ENCODE measurements around the gene HNRNPH1. TPM values are rescaled to one million over a fixed set of nuclear protein-coding genes. Genes with fewer than 3 reads are reported as not detected.

Gene HNRNPH1
- total and polyA plus RNA-seq, 2 of the 8 experiments (the other 6 are each of a cell fraction or from before 2014, with no cell fraction given): 170 to 735 TPM

DNA sequence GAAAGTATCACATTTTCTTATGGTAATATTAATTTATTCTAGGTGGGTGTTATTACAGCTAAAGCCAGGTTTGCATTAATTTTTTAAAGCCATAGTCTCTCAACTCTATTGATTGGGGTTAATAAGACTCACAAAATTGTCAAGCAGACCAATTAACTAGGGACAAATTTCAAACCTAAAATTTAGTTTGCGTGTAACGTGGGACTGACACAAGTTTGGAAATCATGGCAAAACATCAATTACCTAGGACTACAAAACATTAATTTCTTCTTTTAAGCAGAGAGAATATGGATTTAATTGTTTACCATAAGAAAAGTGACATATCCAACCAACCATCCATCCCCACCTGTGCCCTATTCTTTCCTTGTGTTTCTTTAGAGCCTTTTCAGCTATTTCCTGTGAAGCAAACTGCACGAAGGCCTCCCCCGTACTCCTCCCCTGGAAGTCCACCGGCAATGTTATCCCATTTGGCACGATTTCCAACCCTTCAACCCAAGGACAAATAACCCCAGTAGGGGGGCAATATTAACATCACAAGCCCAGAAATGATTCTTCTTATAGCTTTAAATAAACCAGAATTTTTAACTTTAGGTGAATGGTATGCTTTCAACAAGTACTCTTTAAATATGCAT, 4.4 kb downstream of the HNRNPH1 start:
- Histone ChIP-seq H3K4me2 (ENCODE audit: insufficient read depth in 1 of 2, low read depth in 2 of 2, low read length in 2 of 2) (peak overlapping the region; percentile 3 to 94; a peak in 2 of 4 replicates), H4K20me1 (replicated peaks in 1 of 2; ENCODE audit: control insufficient read depth in 1 of 2, insufficient read depth in 2 of 2, low read length in 2 of 2) (peaks cover 39 to 53% of the 10 kb centered on the region in 2 experiments), H3K9ac (replicated peaks in 1 of 4; ENCODE audit: extremely low read depth in 1 of 4, low read depth in 3 of 4, low read length in 3 of 4) (no peak overlapping the region), H3K36me3 (ENCODE audit: control insufficient read depth in 2 of 4, insufficient read depth in 4 of 4, low read length in 3 of 4) (peaks cover 38 to 86% (median 72%) of the 10 kb centered on the region in 4 experiments), H4K91ac (replicated peaks; ENCODE audit: insufficient read length, low read length) (no peak overlapping the region), H3K23me2 (ENCODE audit: low read depth, low read length) (peaks cover 7% of the 10 kb centered on the region), H2BK20ac (ENCODE audit: low read length) (no peak overlapping the region), H2BK5ac (ENCODE audit: low read depth, low read length) (no peak overlapping the region), H2BK120ac (replicated peaks; ENCODE audit: low read depth, low read length) (no peak overlapping the region), H3K9me3 (ENCODE audit: insufficient read depth in 2 of 2, low read depth in 1 of 2, low read length in 1 of 2) (no peaks in the 10 kb centered on the region), H4K8ac (ENCODE audit: extremely low read depth, insufficient read depth, low read length) (peak overlapping the region; percentile 71; the same call in 1 of the 2 replicates), H3K27me3 (replicated peaks in 1 of 4; ENCODE audit: control insufficient read depth in 3 of 4, extremely low read depth in 1 of 4, insufficient read depth in 3 of 4, low read length in 3 of 4) (no peaks in the 10 kb centered on the region), H3K79me1 (ENCODE audit: low read depth, low read length) (no peaks in the 10 kb centered on the region), H3K27ac (ENCODE audit: low read depth, low read length) (no peak overlapping the region), H2AK5ac (ENCODE audit: low read depth, low read length) (no peak overlapping the region), H3K14ac (ENCODE audit: insufficient read length) (no peak overlapping the region), H3K4me3 (ENCODE audit: extremely low read depth in 1 of 4, insufficient read depth in 2 of 4, low read depth in 3 of 4, low read length in 4 of 4) (peak overlapping the region in 1 of 4 experiments; percentile 99; a peak in 2 of 8 replicates), H3K79me2 (ENCODE audit: control insufficient read depth in 1 of 2, insufficient read depth in 2 of 2, low read length in 2 of 2) (peaks cover 13 to 59% of the 10 kb centered on the region in 2 experiments), H3K56ac (replicated peaks; ENCODE audit: insufficient read length, low read depth, low read length) (no peak overlapping the region), H4K5ac (ENCODE audit: insufficient read length, low read depth, low read length) (no peak overlapping the region), H2AFZ (ENCODE audit: low read length) (no peak overlapping the region), H3K4ac (replicated peaks; ENCODE audit: insufficient read length, low read depth, low read length) (no peak overlapping the region), H2BK15ac (ENCODE audit: low read length) (no peak overlapping the region), H3K18ac (ENCODE audit: extremely low read depth, low read length) (no peak overlapping the region), H2BK12ac (ENCODE audit: low read depth, low read length) (no peak overlapping the region), H3K4me1 (replicated peaks in 1 of 4; ENCODE audit: control insufficient read depth in 3 of 4, insufficient read depth in 4 of 4, low read length in 3 of 4) (peaks cover 0 to 14% (median 4%) of the 10 kb centered on the region in 4 experiments; a peak in 5 of 7 replicates), H3K23ac (ENCODE audit: insufficient read length) (no peak overlapping the region)
- ChIA-PET CTCF (ENCODE audit: partially characterized antibody) (interaction anchor here (0.6 to 7.7 kb wide), 4 partner anchors 8 to 49 kb away, joined by 3 to 67 read pairs (median 11); no protein-coding TSS in a partner anchor), POLR2A (ENCODE audit: partially characterized antibody) (interaction anchor here (0.6 to 20.5 kb wide), 9 partner anchors 21 to 982 kb away, joined by 3 to 351 read pairs (median 4); no protein-coding TSS in a partner anchor)
- 82% methylated on average over 6 of the region's 6 CpGs; no CpG with 5 or more reads in 1 of the 2 experiments for WGBS, 2 experiments (ENCODE audit: extremely low coverage in 1 of 2, insufficient coverage in 1 of 2, insufficient read length in 1 of 2, insufficient replicate concordance in 2 of 2, low coverage in 1 of 2, low lambda C conversion rate in 2 of 2, missing lambda C conversion rate in 1 of 2)
- no peak for FAIRE-seq
- no peak for DNase-seq (ENCODE audit: low read depth in 1 of 2, low spot score in 2 of 2)
- TF ChIP-seq SP2 (IDR thresholded peaks at IDR 0.05; ENCODE audit: low read length): no peak

Measured in H1 (cell line).